WTC11 (cell line): Measurements from ENCODE around the gene NR1D1. TPM values are rescaled to one million over a fixed set of nuclear protein-coding genes. Genes with fewer than 3 reads are reported as not detected.
A peak's percentile ranks its signal among the peaks of the same experiment; 100 is the strongest.

ENCODE experiments used
- CDX4 ChIP-seq: fragments of 250-450 bp; sonication (Bioruptor Pico); IDR thresholded peaks from 2 replicates; pipeline ENCODE4 v1.9.0; 2021; ENCODE audit warnings: moderate library complexity, mild to moderate bottlenecking, inconsistent platforms, borderline replicate concordance
- ERG ChIP-seq: fragments of 250-450 bp; sonication (Bioruptor Pico); IDR thresholded peaks from 2 replicates; pipeline ENCODE4 v1.8.0; 2021; ENCODE audit warnings: mild to moderate bottlenecking
- ESRRA ChIP-seq: sonication (generic); formaldehyde crosslinking; IDR thresholded peaks from 2 replicates; pipeline ENCODE4 v1.8.1; 2022; ENCODE audit warnings: mild to moderate bottlenecking, missing genetic modification reagents, borderline replicate concordance
- ETV6 ChIP-seq: sonication (generic); formaldehyde crosslinking; IDR thresholded peaks from 2 replicates; pipeline ENCODE4 v1.8.1; 2022; ENCODE audit warnings: mild to moderate bottlenecking, missing genetic modification reagents
- FOXK1 ChIP-seq: sonication (generic); formaldehyde crosslinking; IDR thresholded peaks from 2 replicates; pipeline ENCODE4 v1.8.0; 2022; ENCODE audit warnings: mild to moderate bottlenecking, moderate library complexity, missing genetic modification reagents
- IRF2 ChIP-seq: sonication (generic); formaldehyde crosslinking; IDR thresholded peaks from 2 replicates; pipeline ENCODE4 v1.8.0; 2022; ENCODE audit warnings: low read depth, missing genetic modification reagents, borderline replicate concordance
- NR1H2 ChIP-seq: sonication (generic); formaldehyde crosslinking; IDR thresholded peaks from 2 replicates; pipeline ENCODE4 v1.9.0; 2021; ENCODE audit warnings: mild to moderate bottlenecking, moderate library complexity, missing genetic modification reagents
- NR3C1 ChIP-seq: sonication (generic); formaldehyde crosslinking; conservative IDR thresholded peaks from 2 replicates; pipeline ENCODE4 v1.8.1; 2023; ENCODE audit warnings: low read depth, mild to moderate bottlenecking, missing genetic modification reagents
- PREB ChIP-seq: sonication (generic); formaldehyde crosslinking; IDR thresholded peaks from 2 replicates; pipeline ENCODE4 v1.8.1; 2022; ENCODE audit warnings: mild to moderate bottlenecking, missing genetic modification reagents, moderate library complexity, borderline replicate concordance
- RELA ChIP-seq: sonication (generic); formaldehyde crosslinking; IDR thresholded peaks from 2 replicates; pipeline ENCODE4 v1.8.1; 2022; ENCODE audit warnings: missing genetic modification reagents, mild to moderate bottlenecking, borderline replicate concordance
- SOX15 ChIP-seq: fragments of 250-450 bp; sonication (Bioruptor Pico); IDR thresholded peaks from 2 replicates; pipeline ENCODE4 v1.9.0; 2021; ENCODE audit warnings: mild to moderate bottlenecking
- SP1 ChIP-seq: sonication (generic); formaldehyde crosslinking; conservative IDR thresholded peaks from 2 replicates; pipeline ENCODE4 v1.8.1; 2022; ENCODE audit warnings: missing genetic modification reagents
- TEAD1 ChIP-seq: sonication (generic); formaldehyde crosslinking; IDR thresholded peaks from 2 replicates; pipeline ENCODE4 v1.8.0; 2022; ENCODE audit warnings: mild to moderate bottlenecking, missing genetic modification reagents
- TP53 ChIP-seq: sonication (generic); formaldehyde crosslinking; IDR thresholded peaks from 2 replicates; pipeline ENCODE4 v1.8.1; 2023; ENCODE audit warnings: mild to moderate bottlenecking, missing genetic modification reagents
- USF2 ChIP-seq: sonication (generic); formaldehyde crosslinking; IDR thresholded peaks from 2 replicates; pipeline ENCODE4 v1.8.1; 2023; ENCODE audit warnings: mild to moderate bottlenecking, missing genetic modification reagents, moderate library complexity
- ZNF138 ChIP-seq: sonication (generic); formaldehyde crosslinking; conservative IDR thresholded peaks from 2 replicates; pipeline ENCODE4 v1.8.1; 2022; ENCODE audit warnings: mild to moderate bottlenecking, moderate library complexity, missing genetic modification reagents
- ZNF263 ChIP-seq: sonication (generic); formaldehyde crosslinking; IDR thresholded peaks from 2 replicates; pipeline ENCODE4 v1.8.1; 2022; ENCODE audit warnings: low read depth, mild to moderate bottlenecking, moderate library complexity, missing genetic modification reagents
- ZNF317 ChIP-seq: sonication (generic); formaldehyde crosslinking; IDR thresholded peaks from 2 replicates; pipeline ENCODE4 v1.8.1; 2023; ENCODE audit warnings: low read depth, mild to moderate bottlenecking, moderate library complexity, missing genetic modification reagents, borderline replicate concordance
- ZNF532 ChIP-seq: fragments of 250-450 bp; sonication (Bioruptor Pico); IDR thresholded peaks from 2 replicates; pipeline ENCODE4 v1.9.0; 2021; ENCODE audit warnings: mild to moderate bottlenecking, borderline replicate concordance
- ZSCAN18 ChIP-seq: fragments of 250-450 bp; sonication (Bioruptor Pico); IDR thresholded peaks from 2 replicates; pipeline ENCODE4 v2.1.2; 2022; ENCODE audit warnings: mild to moderate bottlenecking, moderate library complexity
- total RNA-seq: library from RNA; stranded (reverse); gene quantifications from 3 replicates; pipeline ENCODE4 v1.2.3, GENCODE V29; 2021
- TF ChIP-seq, protein P1 (sequence below): sonication (generic); formaldehyde crosslinking; conservative IDR thresholded peaks from 2 replicates; pipeline ENCODE4 v1.8.1; 2023; ENCODE audit warnings: mild to moderate bottlenecking, low read depth, missing genetic modification reagents, moderate library complexity
- TF ChIP-seq, protein P2 (sequence below): sonication (generic); formaldehyde crosslinking; IDR thresholded peaks from 2 replicates; pipeline ENCODE4 v1.8.0; 2023; ENCODE audit warnings: missing genetic modification reagents
- TF ChIP-seq, protein P3 (sequence below): sonication (generic); formaldehyde crosslinking; IDR thresholded peaks from 2 replicates; pipeline ENCODE4 v1.8.1; 2022; ENCODE audit warnings: low read depth, missing genetic modification reagents, borderline replicate concordance

NR1D1 gene
- total RNA-seq, 1 experiment from 2014 or later = 5.6 TPM

DNA sequence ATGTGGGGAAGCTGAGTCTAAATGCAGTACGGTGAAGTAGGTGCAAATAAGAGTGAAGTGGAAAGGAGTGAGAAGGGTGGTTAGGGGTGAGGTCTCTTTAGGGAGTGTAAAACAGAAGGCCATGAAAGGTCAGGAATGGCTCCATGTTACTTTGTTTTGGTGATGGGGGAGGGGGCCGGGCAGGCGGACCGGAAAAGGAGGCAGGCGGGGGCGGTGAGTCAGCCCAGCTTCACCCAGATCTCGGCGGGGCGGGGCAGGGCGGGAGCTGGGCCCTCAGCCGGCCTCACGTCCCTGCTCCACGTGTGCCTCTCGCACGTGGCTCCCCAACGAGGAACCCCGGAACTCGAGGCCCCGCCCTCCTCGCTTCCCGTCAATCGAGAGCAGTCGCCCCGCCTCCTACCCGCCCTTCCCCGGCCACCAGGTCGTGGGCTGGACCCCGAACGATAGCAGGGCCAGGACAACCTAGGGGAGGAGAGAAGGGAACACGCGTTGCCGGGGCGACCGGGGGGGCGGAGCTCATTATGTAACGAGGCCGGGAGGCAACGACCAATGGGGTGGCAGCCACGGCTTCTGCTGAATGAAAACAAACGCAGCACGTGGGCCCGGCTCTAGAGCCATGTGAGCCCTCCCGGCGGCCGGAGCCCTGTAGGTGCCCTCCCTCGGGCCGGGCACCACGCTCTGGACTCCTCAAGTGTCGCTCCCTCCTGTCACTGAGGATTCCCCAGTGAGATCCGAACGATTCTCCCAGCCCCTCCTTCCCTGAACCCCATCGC, 1.4 kb downstream of the NR1D1 start (continued):
- TF ChIP-seq ZNF532 (CRISPR knock-in tag) = no peak
- TF ChIP-seq TEAD1 (CRISPR knock-in tag) = peak; percentile 93
- peak; percentile 93; the same call in 1 of the 2 replicates for TF ChIP-seq PREB (CRISPR knock-in tag)
- no peak for TF ChIP-seq NR3C1 (CRISPR knock-in tag)
- no peak for TF ChIP-seq SOX15
- TF ChIP-seq ESRRA = peak; percentile 87; the same call in 1 of the 2 replicates
- TF ChIP-seq ZSCAN18 (CRISPR knock-in tag) = no peak
- peak; percentile 93 for TF ChIP-seq TP53 (CRISPR knock-in tag)
- no peak for TF ChIP-seq IRF2 (CRISPR knock-in tag)
- no peak for TF ChIP-seq CDX4
- TF ChIP-seq, protein P1, sequence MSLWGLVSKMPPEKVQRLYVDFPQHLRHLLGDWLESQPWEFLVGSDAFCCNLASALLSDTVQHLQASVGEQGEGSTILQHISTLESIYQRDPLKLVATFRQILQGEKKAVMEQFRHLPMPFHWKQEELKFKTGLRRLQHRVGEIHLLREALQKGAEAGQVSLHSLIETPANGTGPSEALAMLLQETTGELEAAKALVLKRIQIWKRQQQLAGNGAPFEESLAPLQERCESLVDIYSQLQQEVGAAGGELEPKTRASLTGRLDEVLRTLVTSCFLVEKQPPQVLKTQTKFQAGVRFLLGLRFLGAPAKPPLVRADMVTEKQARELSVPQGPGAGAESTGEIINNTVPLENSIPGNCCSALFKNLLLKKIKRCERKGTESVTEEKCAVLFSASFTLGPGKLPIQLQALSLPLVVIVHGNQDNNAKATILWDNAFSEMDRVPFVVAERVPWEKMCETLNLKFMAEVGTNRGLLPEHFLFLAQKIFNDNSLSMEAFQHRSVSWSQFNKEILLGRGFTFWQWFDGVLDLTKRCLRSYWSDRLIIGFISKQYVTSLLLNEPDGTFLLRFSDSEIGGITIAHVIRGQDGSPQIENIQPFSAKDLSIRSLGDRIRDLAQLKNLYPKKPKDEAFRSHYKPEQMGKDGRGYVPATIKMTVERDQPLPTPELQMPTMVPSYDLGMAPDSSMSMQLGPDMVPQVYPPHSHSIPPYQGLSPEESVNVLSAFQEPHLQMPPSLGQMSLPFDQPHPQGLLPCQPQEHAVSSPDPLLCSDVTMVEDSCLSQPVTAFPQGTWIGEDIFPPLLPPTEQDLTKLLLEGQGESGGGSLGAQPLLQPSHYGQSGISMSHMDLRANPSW = no peak
- TF ChIP-seq ZNF263 (CRISPR knock-in tag) = no peak
- peak; percentile 89 for TF ChIP-seq SP1 (CRISPR knock-in tag)
- TF ChIP-seq ZNF138 (CRISPR knock-in tag) = no peak
- peak; percentile 71 for TF ChIP-seq USF2
- TF ChIP-seq, protein P2, sequence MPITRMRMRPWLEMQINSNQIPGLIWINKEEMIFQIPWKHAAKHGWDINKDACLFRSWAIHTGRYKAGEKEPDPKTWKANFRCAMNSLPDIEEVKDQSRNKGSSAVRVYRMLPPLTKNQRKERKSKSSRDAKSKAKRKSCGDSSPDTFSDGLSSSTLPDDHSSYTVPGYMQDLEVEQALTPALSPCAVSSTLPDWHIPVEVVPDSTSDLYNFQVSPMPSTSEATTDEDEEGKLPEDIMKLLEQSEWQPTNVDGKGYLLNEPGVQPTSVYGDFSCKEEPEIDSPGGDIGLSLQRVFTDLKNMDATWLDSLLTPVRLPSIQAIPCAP = peak; percentile 80; the same call in 1 of the 2 replicates
- no peak for TF ChIP-seq NR1H2 (CRISPR knock-in tag)
- TF ChIP-seq RELA = peak; percentile 94
- 0 out of 2 replicates have a peak, but pooled peaks have one; percentile 14 for TF ChIP-seq ZNF317 (CRISPR knock-in tag)
- TF ChIP-seq, protein P3, sequence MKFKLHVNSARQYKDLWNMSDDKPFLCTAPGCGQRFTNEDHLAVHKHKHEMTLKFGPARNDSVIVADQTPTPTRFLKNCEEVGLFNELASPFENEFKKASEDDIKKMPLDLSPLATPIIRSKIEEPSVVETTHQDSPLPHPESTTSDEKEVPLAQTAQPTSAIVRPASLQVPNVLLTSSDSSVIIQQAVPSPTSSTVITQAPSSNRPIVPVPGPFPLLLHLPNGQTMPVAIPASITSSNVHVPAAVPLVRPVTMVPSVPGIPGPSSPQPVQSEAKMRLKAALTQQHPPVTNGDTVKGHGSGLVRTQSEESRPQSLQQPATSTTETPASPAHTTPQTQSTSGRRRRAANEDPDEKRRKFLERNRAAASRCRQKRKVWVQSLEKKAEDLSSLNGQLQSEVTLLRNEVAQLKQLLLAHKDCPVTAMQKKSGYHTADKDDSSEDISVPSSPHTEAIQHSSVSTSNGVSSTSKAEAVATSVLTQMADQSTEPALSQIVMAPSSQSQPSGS (CRISPR knock-in tag) = peak; percentile 70; the same call in 1 of the 2 replicates
- TF ChIP-seq ETV6 (CRISPR knock-in tag) = peak; percentile 85
- no peak for TF ChIP-seq ERG (CRISPR knock-in tag)
- peak; percentile 95 for TF ChIP-seq FOXK1
